Subcutaneous abdominal adipose tissue (tissue), 5 donors: ENCODE measurements around the gene PCLO.

Source experiments
- H3K27ac ChIP-seq: one replicate; pipeline ENCODE4 v1.7.0; 2013; ENCODE audit warnings: low read depth, mild to moderate bottlenecking, inconsistent platforms, low read length, moderate library complexity
- H3K27me3 ChIP-seq, 5 donors: one replicate each; pipeline ENCODE4 v1.7.0; 2013; ENCODE audit warnings: low read length in 5 of 5, inconsistent platforms in 1 of 5; ENCODE audit not compliant: control insufficient read depth in 5 of 5, insufficient read depth in 4 of 5
- H3K36me3 ChIP-seq, 5 donors: one replicate each; pipeline ENCODE4 v1.7.0; 2013; ENCODE audit warnings: low read length in 5 of 5; ENCODE audit not compliant: control insufficient read depth in 5 of 5, insufficient read depth in 5 of 5
- H3K4me1 ChIP-seq, 5 donors: one replicate each; pipeline ENCODE4 v1.7.0; 2013; ENCODE audit warnings: low read length in 5 of 5, mild to moderate bottlenecking in 3 of 5, moderate library complexity in 1 of 5; ENCODE audit not compliant: control insufficient read depth in 5 of 5, insufficient read depth in 5 of 5
- H3K4me3 ChIP-seq, 5 donors: one replicate each; pipeline ENCODE4 v1.7.0; 2013; ENCODE audit warnings: low read length in 5 of 5, low read depth in 1 of 5
- H3K9ac ChIP-seq, 5 donors: one replicate each; pipeline ENCODE4 v1.7.0; 2013; ENCODE audit warnings: low read length in 5 of 5, mild to moderate bottlenecking in 4 of 5, moderate library complexity in 3 of 5
- H3K9me3 ChIP-seq, 5 donors: one replicate each; pipeline ENCODE4 v1.7.0; 2013; ENCODE audit warnings: low read length in 5 of 5; ENCODE audit not compliant: control insufficient read depth in 5 of 5
- donor health status: healthy.
- donor health status: healthy.
- donor health status: healthy.
- donor health status: healthy.
- donor health status: healthy.

Gene PCLO

GRCh38 chr7:83021032-83021431, 141.7 kb downstream of the PCLO start:
- H3K36me3 ChIP-seq = no peaks in the 10 kb centered on the region

DNA sequence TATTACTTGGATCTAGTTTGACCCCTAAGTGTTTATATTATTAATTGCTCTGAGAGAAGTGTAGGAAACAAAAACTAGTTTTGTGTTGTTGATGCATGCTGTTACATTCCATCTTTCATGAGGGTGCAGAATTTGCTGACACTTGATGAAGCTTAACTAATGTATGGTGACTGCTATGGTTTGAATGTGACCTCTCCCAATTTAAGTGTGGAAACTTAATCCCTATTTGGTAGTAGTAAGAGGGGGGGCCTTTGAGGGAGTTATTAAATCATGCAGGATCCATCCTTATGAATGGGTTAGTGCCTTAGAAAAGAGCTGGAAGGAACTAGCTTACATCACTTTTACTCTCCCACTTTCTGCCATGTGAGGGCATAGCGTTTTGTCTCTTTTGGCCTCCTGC, 142.5 kb downstream of the PCLO start:
- Histone ChIP-seq H3K4me1 (no peaks in the 10 kb centered on the region), H3K9ac (no peak overlapping the region), H3K4me3 (no peak overlapping the region), H3K27ac (no peak overlapping the region), H3K27me3 (no peaks in the 10 kb centered on the region), H3K36me3 (no peaks in the 10 kb centered on the region), H3K9me3 (peaks cover 0 to 5% (median 0%) of the 10 kb centered on the region in 5 donors)

More at GRCh38 chr7:83021032-83021431, 141.7 kb downstream of the PCLO start:
- Histone ChIP-seq H3K27me3 (no peaks in the 10 kb centered on the region), H3K9ac (no peak overlapping the region), H3K4me3 (no peak overlapping the region), H3K4me1 (no peaks in the 10 kb centered on the region), H3K9me3 (peaks cover 0 to 5% (median 0%) of the 10 kb centered on the region in 5 donors), H3K27ac (no peak overlapping the region)

DNA sequence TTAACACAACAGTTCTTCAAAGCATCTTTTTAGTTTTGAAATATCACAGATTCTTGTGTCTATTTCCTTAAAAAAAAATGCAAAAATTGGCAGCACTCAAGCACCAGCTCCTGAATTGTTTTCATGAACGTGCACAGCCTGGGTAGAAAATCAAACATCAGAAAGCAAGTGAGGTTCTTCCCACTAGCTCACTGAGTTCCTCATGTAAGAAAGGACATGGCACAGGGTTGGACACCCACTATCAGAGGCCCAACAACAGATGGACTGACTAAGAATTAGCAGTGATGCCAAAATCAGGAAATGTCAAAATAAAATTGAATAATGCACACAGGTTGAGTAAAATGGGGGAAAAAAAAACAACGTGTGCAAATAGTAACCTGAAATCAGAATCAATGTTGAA, 146.8 kb downstream of the PCLO start:
- H3K27ac ChIP-seq = no peak overlapping the region
- H3K9ac ChIP-seq = no peak overlapping the region
- peaks cover 0 to 3% (median 0%) of the 10 kb centered on the region in 5 donors for H3K9me3 ChIP-seq
- peaks cover 0 to 6% (median 0%) of the 10 kb centered on the region in 5 donors for H3K4me1 ChIP-seq
- no peaks in the 10 kb centered on the region for H3K27me3 ChIP-seq
- H3K36me3 ChIP-seq = no peaks in the 10 kb centered on the region
- H3K4me3 ChIP-seq = no peak overlapping the region

DNA sequence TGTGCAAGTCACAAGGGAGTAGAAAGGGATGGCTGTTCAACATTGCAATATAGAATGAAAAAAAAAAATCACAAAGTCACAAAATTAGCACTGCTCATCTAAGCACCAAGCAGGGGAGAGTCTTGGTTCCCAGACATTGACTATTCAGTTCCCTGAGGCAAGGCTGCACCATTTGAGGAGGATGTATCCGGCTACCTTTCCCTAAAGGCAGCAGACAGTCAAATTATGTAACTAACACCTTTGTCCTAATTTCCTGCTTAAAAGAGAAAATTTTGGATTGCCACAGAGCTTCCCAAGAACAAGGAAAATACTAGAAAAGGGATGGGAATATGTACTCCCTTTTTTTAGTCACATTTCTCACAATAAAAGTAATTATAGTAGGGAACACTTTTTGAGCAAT, 148.1 kb downstream of the PCLO start:
- Histone ChIP-seq H3K9ac (no peak overlapping the region), H3K27me3 (no peaks in the 10 kb centered on the region), H3K9me3 (no peaks in the 10 kb centered on the region), H3K27ac (no peak overlapping the region), H3K4me3 (no peak overlapping the region), H3K4me1 (peaks cover 0 to 6% (median 0%) of the 10 kb centered on the region in 5 donors), H3K36me3 (no peaks in the 10 kb centered on the region)

DNA sequence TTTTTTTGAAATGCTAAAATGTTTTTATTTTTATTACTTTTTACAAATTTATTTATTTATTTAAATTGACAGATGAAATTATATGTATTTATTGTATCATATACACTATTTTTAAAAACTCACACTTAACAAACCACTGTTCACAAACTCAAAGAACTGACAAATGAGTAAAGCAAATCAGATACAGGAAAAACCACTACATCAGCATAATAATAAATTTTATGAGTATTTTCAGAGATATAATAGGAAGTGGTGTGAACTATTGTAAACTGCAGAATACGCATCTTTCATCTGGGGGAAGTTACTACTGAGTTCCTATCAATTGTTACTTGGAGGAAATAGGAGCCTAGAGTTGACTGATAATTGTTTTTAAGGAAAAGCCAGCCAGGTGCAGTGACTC, 150.7 kb downstream of the PCLO start:
- Histone ChIP-seq H3K9ac (no peak overlapping the region), H3K4me1 (peaks cover 0 to 6% (median 0%) of the 10 kb centered on the region in 5 donors), H3K9me3 (no peaks in the 10 kb centered on the region), H3K27me3 (no peaks in the 10 kb centered on the region), H3K27ac (no peak overlapping the region), H3K36me3 (no peaks in the 10 kb centered on the region), H3K4me3 (no peak overlapping the region)

- H3K4me3 ChIP-seq = no peak overlapping the region
- peaks cover 0 to 4% (median 0%) of the 10 kb centered on the region in 5 donors for H3K9me3 ChIP-seq
- H3K9ac ChIP-seq = no peak overlapping the region
- no peaks in the 10 kb centered on the region for H3K36me3 ChIP-seq
- H3K27ac ChIP-seq = no peak overlapping the region
- H3K4me1 ChIP-seq = no peaks in the 10 kb centered on the region
- no peaks in the 10 kb centered on the region for H3K27me3 ChIP-seq
Measured at GRCh38 chr7:83005410-83005809, 157.3 kb downstream of the PCLO start.

DNA sequence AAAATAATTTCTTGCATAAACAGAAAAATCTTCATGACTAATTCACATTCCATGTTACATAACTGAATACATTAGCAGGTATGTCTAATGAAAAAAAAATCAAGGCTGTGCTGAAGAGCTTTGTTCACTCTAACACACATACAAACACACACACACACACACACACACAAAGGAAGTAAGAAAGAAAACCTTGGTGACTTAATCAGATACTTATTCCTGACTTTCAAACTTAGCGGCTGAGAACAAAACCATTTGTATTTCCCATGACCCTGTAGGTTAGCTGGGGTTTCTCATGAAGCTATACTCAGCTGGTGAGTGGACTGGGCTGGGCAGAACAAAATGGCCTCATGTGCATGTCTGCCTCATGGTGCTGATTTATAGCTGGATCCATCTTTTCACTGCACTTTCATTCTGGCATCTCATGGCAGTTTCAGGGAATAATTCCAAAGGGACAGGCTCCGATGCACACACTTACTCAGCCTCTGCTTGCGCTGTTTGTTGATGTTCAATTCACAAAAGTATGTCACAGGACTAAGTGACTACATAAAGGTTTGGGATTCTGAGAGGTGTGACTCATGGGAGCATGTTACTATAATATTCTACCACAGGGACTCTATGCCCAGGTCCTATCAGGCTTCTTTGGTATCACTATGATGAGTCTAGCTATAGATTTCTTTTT, 161.2 kb downstream of the PCLO start:
- no peaks in the 10 kb centered on the region for H3K27me3 ChIP-seq
- no peaks in the 10 kb centered on the region for H3K4me1 ChIP-seq
- no peaks in the 10 kb centered on the region for H3K36me3 ChIP-seq
- peaks cover 0 to 7% (median 0%) of the 10 kb centered on the region in 5 donors for H3K9me3 ChIP-seq
- no peak overlapping the region for H3K27ac ChIP-seq
- no peak overlapping the region for H3K9ac ChIP-seq
- H3K4me3 ChIP-seq = no peak overlapping the region

DNA sequence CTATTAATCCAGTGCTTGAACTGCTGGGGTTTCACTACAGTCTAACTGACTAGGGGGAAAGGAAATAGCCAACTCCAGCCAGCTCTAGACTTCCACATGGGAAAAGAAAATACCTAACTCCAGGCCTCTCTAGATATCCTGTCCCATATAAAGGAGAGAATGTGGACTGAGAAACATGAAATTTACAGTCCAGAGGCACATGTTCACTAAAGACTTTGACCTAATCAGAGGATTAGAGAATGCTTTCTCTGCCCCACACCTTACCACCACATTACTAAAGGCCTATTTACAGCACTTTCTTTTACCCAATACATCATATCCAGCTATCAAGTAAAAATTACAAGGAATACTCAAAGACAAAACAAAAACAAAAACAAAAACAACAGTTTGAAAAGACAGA, 164.2 kb downstream of the PCLO start:
- Histone ChIP-seq H3K4me1 (no peaks in the 10 kb centered on the region), H3K9ac (no peak overlapping the region), H3K9me3 (peaks cover 0 to 4% (median 0%) of the 10 kb centered on the region in 5 donors), H3K27me3 (no peaks in the 10 kb centered on the region), H3K4me3 (no peak overlapping the region), H3K36me3 (no peaks in the 10 kb centered on the region), H3K27ac (no peak overlapping the region)

- no peaks in the 10 kb centered on the region for H3K4me1 ChIP-seq
Measured at GRCh38 chr7:82985144-82985802, 177.4 kb downstream of the PCLO start.

DNA sequence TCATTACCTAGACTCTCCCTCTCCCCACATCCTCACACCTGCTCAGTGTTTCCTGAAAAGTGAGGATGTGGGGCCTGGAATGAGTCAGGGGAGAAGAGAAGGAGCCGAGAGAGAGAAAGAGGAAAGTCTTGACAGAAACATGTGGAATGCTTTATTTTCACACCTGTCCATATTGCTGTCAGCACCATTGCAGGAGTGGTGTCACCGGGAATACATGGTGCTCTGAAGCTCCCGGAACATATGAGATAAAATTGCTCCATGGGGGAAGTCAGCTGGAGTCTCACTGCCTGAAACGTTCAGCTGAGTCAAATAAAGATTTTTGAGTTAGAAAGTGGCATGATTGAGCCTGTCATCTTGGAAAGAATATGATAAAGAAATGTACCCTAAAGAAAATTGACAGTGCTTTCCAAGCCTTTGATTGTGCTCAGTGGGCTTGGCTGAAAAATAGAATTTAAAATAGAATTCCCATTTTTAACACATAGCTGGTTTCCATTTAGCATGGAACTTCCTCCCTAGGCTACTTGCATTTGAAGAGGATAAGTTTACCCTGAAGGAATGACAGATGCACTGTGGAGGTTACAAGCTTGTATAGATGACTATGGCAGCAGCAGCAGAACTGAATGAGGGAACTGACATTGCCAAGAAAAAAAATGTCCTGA, 182.4 kb downstream of the PCLO start:
- Histone ChIP-seq H3K9ac (no peak overlapping the region), H3K27me3 (no peaks in the 10 kb centered on the region), H3K4me1 (no peaks in the 10 kb centered on the region), H3K4me3 (no peak overlapping the region), H3K9me3 (no peaks in the 10 kb centered on the region), H3K36me3 (no peaks in the 10 kb centered on the region), H3K27ac (no peak overlapping the region)

More at GRCh38 chr7:82985144-82985802, 177.4 kb downstream of the PCLO start:
- Histone ChIP-seq H3K27me3 (no peaks in the 10 kb centered on the region), H3K9me3 (no peaks in the 10 kb centered on the region), H3K27ac (no peak overlapping the region), H3K4me3 (no peak overlapping the region), H3K9ac (no peak overlapping the region), H3K36me3 (no peaks in the 10 kb centered on the region)
